Measurements from ENCODE around the gene GRIK2. TPM values are rescaled to one million over a fixed set of nuclear protein-coding genes. Genes with fewer than 3 reads are reported as not detected.

GRIK2 gene
- total RNA-seq, 2 experiments from 2014 or later: not detected

DNA sequence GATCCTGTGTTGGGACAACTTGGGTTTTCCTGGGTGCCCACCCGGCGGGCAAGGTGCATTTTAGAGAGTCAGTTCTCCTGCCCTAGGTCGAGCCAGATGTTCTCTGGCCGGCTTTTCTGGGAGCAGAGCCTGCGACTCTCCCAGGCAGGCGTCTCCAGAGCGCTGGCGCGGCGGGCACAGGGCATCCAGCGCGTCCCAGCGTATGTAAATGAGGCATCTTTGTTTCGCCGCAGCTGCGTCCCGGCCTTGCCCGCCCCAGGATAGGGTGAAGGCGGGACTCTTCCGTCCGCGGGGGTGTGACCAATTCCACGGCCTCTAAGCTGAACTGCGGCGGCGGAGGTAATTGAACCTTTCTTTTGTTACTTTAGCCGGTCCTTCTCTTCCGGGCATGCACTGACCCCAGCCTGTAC is 9.1 kb downstream of the GRIK2 start:
- ChIA-PET CTCF (no interaction called here), POLR2A (no interaction called here)
- peaks cover 3% of the 10 kb centered on the region for H3K36me3 Mint-ChIP-seq
- intact Hi-C loops (cut with micrococcal nuclease): loop anchor here (5.0 kb wide), 1 partner anchor 935 kb away; no protein-coding TSS in a partner anchor
- peaks cover 44% of the 10 kb centered on the region for H3K27me3 Mint-ChIP-seq
- no peak for DNase-seq
- no peaks in the 10 kb centered on the region for H3K4me1 Mint-ChIP-seq (ENCODE audit: low read depth)
- no peak overlapping the region for H3K27ac Mint-ChIP-seq
- H3K4me3 Mint-ChIP-seq: no peak overlapping the region
- H3K9me3 Mint-ChIP-seq: peaks cover 6% of the 10 kb centered on the region

DNA sequence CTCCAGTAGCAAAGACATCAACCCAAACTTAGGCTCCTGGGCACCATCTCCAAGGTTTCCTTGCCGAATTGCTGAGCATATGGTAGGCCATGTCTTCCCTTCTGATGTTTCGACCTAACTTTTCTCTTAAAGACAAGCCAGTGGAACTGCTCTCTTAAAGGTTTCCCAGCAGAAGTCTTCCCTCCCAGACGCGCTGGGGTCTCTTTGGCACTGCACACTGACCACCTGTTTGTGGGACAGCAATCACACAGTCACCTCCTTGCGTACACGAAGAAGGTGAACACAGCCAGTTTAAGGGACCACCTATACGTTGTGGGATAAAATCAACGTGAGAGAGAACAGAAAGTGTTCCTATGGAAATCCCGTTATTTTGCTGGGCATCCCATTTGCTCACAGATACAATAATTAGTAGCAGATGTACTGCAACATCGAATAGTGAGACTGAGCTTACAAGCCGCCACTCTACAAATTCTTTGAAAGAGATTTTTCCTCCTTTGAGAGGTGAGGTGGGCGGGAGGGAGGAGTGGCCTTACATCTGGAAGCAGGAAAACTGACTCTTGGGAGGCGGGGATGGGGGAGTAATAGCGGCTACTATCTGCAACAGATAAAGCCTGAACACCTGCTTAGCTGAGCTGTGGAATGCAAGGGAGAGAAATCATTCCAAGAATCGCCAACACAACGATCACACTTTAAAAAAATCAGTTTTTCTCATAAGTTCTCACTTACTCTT is 9.9 kb downstream of the GRIK2 start:
- Mint-ChIP-seq H3K4me1 (ENCODE audit: low read depth) (no peaks in the 10 kb centered on the region), H3K27ac (no peak overlapping the region), H3K36me3 (peaks cover 2% of the 10 kb centered on the region), H3K4me3 (no peak overlapping the region), H3K9me3 (peaks cover 4% of the 10 kb centered on the region), H3K27me3 (peaks cover 40% of the 10 kb centered on the region)
- no peak for DNase-seq
- intact Hi-C loops (cut with micrococcal nuclease): loop anchor here (5.0 kb wide), 1 partner anchor 936 kb away; no protein-coding TSS in a partner anchor
- ChIA-PET CTCF (no interaction called here), POLR2A (no interaction called here)

DNA sequence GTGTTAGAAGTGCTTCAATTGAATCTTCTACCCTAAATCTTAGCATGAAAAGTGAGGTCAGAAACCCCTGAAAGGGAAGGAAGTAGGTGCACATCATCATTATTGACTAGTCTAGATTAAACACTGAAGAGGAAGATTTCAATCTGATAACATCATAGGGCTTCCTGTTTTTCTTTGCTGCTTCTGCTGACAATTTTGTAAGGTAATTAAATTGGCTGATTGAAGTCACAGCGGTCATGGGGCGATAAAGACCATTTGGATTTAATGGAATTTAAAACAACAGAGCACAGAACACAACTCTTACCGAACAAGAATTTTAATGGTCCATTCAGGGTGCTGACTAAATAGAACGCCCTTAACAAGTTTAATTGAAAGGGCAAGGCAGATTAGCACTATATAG is 11.3 kb downstream of the GRIK2 start:
- no peak for DNase-seq
- H3K27me3 Mint-ChIP-seq: peaks cover 30% of the 10 kb centered on the region
- POLR2A ChIA-PET: no interaction called here
- no peaks in the 10 kb centered on the region for H3K36me3 Mint-ChIP-seq
- intact Hi-C loops (cut with micrococcal nuclease): loop anchor here (5.0 kb wide), 1 partner anchor 937 kb away; no protein-coding TSS in a partner anchor
- peaks cover 2% of the 10 kb centered on the region for H3K9me3 Mint-ChIP-seq
- H3K4me1 Mint-ChIP-seq (ENCODE audit: low read depth): no peaks in the 10 kb centered on the region
- H3K4me3 Mint-ChIP-seq: no peak overlapping the region
- no peak overlapping the region for H3K27ac Mint-ChIP-seq
- CTCF ChIA-PET: no interaction called here

DNA sequence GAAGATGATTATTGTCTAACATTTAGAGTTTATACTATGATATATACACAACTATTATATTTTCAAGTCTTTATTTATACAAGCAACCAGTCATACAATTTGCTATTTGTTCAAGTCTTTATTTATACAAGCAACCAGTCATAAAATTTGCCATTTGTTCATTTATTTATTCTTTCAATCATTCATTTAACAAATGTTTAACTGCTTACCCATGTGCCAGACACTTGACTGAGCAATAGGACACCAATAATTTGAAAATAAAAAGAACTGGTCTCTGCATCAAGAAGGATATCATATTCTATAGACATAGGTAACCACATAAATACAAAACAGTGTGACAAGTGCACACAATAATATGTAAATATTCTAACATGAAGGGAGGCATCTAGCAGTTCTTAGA is 20.3 kb downstream of the GRIK2 start:
- POLR2A ChIA-PET: no interaction called here
- CTCF ChIA-PET: no interaction called here
- Mint-ChIP-seq H3K27ac (no peak overlapping the region), H3K36me3 (no peaks in the 10 kb centered on the region), H3K9me3 (peaks cover 2% of the 10 kb centered on the region), H3K27me3 (no peaks in the 10 kb centered on the region), H3K4me1 (ENCODE audit: low read depth) (no peaks in the 10 kb centered on the region), H3K4me3 (no peak overlapping the region)
- intact Hi-C loops (cut with micrococcal nuclease): no loop called here
- DNase-seq: no peak

DNA sequence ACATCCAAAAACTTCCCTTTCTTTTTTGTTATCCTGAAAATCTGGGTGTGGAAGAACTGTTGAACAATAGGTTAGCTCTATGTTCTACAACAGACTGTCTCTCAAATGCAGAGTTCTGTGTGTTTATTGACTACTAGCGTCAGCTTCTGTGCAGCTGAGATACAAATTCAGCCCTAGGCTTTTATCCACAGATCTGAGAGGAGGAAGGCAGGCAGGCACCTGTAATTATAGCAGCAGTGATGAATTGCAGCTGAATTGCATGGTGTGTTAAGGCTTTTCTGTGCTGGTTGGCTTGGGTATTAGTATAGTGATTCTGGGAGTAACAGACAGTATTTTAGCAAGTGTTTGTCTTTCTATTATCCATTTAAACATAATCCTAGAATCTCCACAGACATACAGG is 24.4 kb downstream of the GRIK2 start:
- DNase-seq: no peak
- H3K36me3 Mint-ChIP-seq: no peaks in the 10 kb centered on the region
- H3K4me1 Mint-ChIP-seq (ENCODE audit: low read depth): no peaks in the 10 kb centered on the region
- ChIA-PET CTCF (no interaction called here), POLR2A (no interaction called here)
- intact Hi-C loops (cut with micrococcal nuclease): no loop called here
- peaks cover 2% of the 10 kb centered on the region for H3K9me3 Mint-ChIP-seq
- no peak overlapping the region for H3K27ac Mint-ChIP-seq
- H3K27me3 Mint-ChIP-seq: no peaks in the 10 kb centered on the region
- no peak overlapping the region for H3K4me3 Mint-ChIP-seq

DNA sequence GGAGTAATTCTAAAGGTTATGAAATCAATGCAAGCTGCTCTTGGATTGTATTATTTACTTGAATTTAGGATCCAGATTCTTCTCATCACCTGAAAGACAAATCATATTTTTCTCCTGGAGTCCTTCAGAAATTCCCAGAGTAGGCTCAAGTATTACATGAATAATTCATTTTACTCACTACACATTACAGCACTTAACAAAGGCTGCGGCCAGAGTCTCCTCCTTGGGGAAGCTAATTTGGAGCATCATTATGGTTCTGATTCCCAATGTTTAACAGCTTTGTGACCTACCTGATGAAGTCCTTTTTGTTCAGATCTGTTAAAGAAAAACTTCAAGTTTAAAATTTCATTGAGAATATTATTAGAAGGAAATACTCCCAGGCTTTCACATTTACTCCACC is 28.7 kb downstream of the GRIK2 start:
- DNase-seq: no peak
- H3K27me3 Mint-ChIP-seq: no peaks in the 10 kb centered on the region
- no peaks in the 10 kb centered on the region for H3K4me1 Mint-ChIP-seq (ENCODE audit: low read depth)
- H3K4me3 Mint-ChIP-seq: no peak overlapping the region
- intact Hi-C loops (cut with micrococcal nuclease): no loop called here
- CTCF ChIA-PET: no interaction called here
- H3K36me3 Mint-ChIP-seq: no peaks in the 10 kb centered on the region
- POLR2A ChIA-PET: no interaction called here
- H3K27ac Mint-ChIP-seq: no peak overlapping the region
- peaks cover 7% of the 10 kb centered on the region for H3K9me3 Mint-ChIP-seq

DNA sequence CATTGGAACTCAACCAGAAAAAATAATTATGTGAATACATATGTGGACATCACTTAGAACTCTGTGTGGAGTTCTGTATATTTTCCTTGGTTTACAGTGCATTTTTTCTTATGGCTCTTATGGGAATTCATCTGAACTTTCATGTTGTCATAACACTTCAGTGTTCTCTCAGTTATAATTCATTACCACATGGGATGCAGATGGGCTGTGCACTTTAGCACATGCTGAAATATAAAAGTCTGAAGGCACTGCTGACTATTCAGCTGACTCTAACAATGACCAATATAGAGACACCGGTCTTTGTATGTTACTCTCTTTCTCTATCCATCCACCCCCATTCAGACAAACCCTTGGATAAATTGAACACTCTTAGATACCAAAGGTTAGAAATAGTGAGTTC is 29.3 kb downstream of the GRIK2 start:
- ChIA-PET CTCF (no interaction called here), POLR2A (no interaction called here)
- intact Hi-C loops (cut with micrococcal nuclease): no loop called here
- Mint-ChIP-seq H3K9me3 (peaks cover 7% of the 10 kb centered on the region), H3K4me3 (no peak overlapping the region), H3K4me1 (ENCODE audit: low read depth) (no peaks in the 10 kb centered on the region), H3K27me3 (no peaks in the 10 kb centered on the region), H3K27ac (no peak overlapping the region), H3K36me3 (no peaks in the 10 kb centered on the region)
- no peak for DNase-seq

DNA sequence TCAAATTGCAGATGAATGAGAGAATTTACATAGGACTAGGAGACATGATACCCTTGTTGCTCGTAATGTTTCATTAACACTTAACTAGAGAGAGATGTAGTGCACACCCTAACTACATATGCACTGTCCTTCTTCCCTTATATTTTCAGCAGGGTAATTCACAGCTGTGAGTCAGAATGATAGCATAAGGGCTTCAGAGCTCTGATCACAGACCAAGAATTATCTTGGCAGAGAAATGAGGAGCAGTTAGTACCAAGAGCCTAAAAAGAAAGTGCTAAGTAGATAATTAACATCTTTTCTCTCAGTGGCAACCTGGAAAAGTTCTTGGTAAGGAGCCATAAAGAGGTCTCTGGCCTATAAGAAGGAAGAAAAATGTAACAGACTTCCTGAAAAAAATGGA is 35.8 kb downstream of the GRIK2 start:
- ChIA-PET CTCF (no interaction called here), POLR2A (no interaction called here)
- Mint-ChIP-seq H3K4me3 (no peak overlapping the region), H3K36me3 (no peaks in the 10 kb centered on the region), H3K27ac (no peak overlapping the region), H3K9me3 (peaks cover 5% of the 10 kb centered on the region), H3K4me1 (ENCODE audit: low read depth) (no peaks in the 10 kb centered on the region), H3K27me3 (no peaks in the 10 kb centered on the region)
- no peak for DNase-seq
- intact Hi-C loops (cut with micrococcal nuclease): no loop called here

DNA sequence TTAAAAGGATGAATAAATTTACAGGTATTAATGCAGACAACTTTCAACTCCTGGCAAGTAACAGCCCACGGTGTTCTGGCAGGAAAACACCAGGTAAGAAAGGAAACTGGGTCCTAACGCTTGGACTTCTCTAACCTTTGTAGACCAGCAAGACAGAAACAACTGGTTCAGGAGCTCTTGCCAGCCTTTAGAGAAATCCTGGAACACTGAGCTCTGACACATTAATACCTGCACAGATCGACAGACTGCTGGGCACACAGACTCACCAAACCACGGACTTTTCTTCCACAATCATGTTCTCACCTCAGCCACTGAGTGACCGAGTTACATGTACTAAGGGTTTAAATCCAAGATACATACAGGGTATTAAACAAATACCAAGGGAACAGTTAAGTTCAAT is 36.3 kb downstream of the GRIK2 start:
- no peak for DNase-seq
- intact Hi-C loops (cut with micrococcal nuclease): no loop called here

DNA sequence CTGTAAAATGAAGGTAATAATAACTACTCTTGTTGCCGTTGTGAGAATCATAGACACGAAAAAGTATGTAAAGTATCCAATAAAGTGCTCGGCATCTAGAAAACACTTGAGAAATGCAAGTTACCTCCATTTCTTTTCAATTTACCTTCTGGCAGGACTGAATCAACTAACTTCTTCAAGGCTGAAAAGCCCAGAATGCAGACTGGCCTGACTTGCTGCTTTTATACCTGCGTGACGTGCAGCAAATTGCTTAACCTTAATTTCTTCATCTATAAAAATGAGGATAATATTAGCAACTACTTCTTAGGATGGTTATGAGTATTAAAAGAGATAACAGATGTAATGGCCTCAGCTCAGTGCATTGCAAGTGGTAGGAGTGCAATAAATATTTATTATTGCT is 39.6 kb downstream of the GRIK2 start:
- Mint-ChIP-seq H3K36me3 (no peaks in the 10 kb centered on the region), H3K9me3 (no peaks in the 10 kb centered on the region), H3K27ac (no peak overlapping the region), H3K4me1 (ENCODE audit: low read depth) (no peaks in the 10 kb centered on the region), H3K27me3 (no peaks in the 10 kb centered on the region), H3K4me3 (no peak overlapping the region)
- intact Hi-C loops (cut with micrococcal nuclease): no loop called here
- POLR2A ChIA-PET: no interaction called here
- DNase-seq: no peak
- CTCF ChIA-PET: no interaction called here

More for the DNA sequence above, 36.3 kb downstream of the GRIK2 start:
- CTCF ChIA-PET: no interaction called here
- no peak overlapping the region for H3K4me3 Mint-ChIP-seq
- peaks cover 5% of the 10 kb centered on the region for H3K9me3 Mint-ChIP-seq
- H3K4me1 Mint-ChIP-seq (ENCODE audit: low read depth): no peaks in the 10 kb centered on the region
- no peaks in the 10 kb centered on the region for H3K27me3 Mint-ChIP-seq
- POLR2A ChIA-PET: no interaction called here
- H3K27ac Mint-ChIP-seq: no peak overlapping the region
- no peaks in the 10 kb centered on the region for H3K36me3 Mint-ChIP-seq

DNA sequence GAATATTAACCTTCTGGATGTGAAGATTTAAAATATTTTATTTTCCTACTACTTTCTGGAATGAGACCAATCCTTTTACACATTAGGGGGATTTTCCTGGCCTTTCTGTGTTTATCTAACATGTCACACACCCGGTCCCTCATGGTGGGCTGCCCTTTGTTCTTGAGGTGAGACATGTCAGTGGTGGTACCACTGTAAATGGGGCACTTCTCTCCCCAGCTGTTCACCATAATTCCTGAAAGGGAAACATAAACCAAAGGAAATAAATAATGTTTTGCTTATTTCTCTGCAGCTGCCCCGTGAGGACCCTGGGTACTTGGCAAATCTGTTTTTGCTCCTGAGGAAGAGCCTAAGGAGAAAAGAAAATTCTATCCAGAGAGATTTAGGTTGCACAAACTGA is 41.1 kb downstream of the GRIK2 start:
- Mint-ChIP-seq H3K27me3 (no peaks in the 10 kb centered on the region), H3K27ac (no peak overlapping the region), H3K9me3 (no peaks in the 10 kb centered on the region), H3K4me3 (no peak overlapping the region), H3K4me1 (ENCODE audit: low read depth) (no peaks in the 10 kb centered on the region), H3K36me3 (no peaks in the 10 kb centered on the region)
- ChIA-PET CTCF (no interaction called here), POLR2A (no interaction called here)
- intact Hi-C loops (cut with micrococcal nuclease): no loop called here
- no peak for DNase-seq

DNA sequence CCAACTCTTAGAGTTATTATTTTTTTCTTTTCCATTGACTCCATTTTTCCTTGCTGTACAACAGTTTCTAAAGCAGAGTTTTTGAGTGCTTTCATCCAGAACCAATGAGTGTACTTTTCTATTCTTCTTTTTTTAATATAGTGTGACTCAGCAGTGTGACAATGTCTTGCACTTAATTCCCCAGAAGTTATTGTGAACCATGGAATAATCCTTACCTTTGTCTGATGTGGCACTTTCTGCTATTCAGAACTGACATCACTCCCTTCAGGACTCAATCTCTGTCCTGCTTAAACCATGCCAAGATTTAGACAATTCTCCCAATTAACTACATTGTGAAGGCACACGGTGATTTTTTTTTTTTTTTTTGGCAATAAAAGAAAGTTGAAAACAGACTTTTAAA is 41.5 kb downstream of the GRIK2 start:
- DNase-seq: no peak
- H3K4me3 Mint-ChIP-seq: no peak overlapping the region
- H3K9me3 Mint-ChIP-seq: no peaks in the 10 kb centered on the region
- POLR2A ChIA-PET: no interaction called here
- H3K4me1 Mint-ChIP-seq (ENCODE audit: low read depth): no peaks in the 10 kb centered on the region
- intact Hi-C loops (cut with micrococcal nuclease): no loop called here
- H3K27ac Mint-ChIP-seq: no peak overlapping the region
- H3K27me3 Mint-ChIP-seq: no peaks in the 10 kb centered on the region
- H3K36me3 Mint-ChIP-seq: no peaks in the 10 kb centered on the region
- CTCF ChIA-PET: no interaction called here

DNA sequence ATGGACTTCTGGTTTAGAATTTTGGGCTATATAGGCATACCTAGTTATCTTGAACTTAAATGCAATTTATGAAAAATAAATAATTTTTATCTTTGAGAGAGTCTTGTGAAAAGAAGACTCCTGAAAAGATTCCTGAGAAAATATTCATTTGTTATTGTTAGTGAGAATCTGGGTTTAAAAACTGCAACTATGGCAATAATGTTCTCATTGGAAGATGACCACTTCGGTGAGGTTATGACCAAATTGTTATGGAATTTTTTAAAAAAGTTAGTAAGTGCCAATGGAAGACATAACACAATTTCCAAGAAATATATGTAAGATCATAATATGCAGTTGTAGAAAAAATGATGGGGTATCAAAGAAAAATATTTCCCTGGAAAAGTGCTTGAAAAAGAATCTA is 46.3 kb downstream of the GRIK2 start:
- Mint-ChIP-seq H3K27me3 (no peaks in the 10 kb centered on the region), H3K4me1 (ENCODE audit: low read depth) (no peaks in the 10 kb centered on the region), H3K27ac (no peak overlapping the region), H3K36me3 (no peaks in the 10 kb centered on the region), H3K4me3 (no peak overlapping the region), H3K9me3 (no peaks in the 10 kb centered on the region)
- no peak for DNase-seq
- CTCF ChIA-PET: no interaction called here
- POLR2A ChIA-PET: interaction anchor here (0.5 kb wide), 1 partner anchor 708 kb away, joined by 3 read pairs; no protein-coding TSS in a partner anchor
- intact Hi-C loops (cut with micrococcal nuclease): no loop called here
